Kidney (tissue), 14 donors: Measurements from ENCODE around the gene ZNF385C. TPM values are rescaled to one million over a fixed set of nuclear protein-coding genes. Genes with fewer than 3 reads are reported as not detected.

Experiments used
- DNase-seq, 5 donors: peaks; one replicate each; pipeline ENCODE4 v3.0.0-alpha.2; 2013 to 2020
- FAIRE-seq: peaks from 2 replicates; lab custom pipeline; 2012; peaks lifted over from hg19 to GRCh38; lab: Jason Lieb, UNC
- H3K27ac ChIP-seq, 2 donors: one replicate each; pipeline ENCODE4 v1.7.0; 2013; ENCODE audit warnings: low read depth in 2 of 2, low read length in 2 of 2, inconsistent platforms in 1 of 2
- H3K27me3 ChIP-seq: one replicate; pipeline ENCODE4 v1.7.1; 2013; ENCODE audit warnings: low read length, inconsistent platforms; ENCODE audit not compliant: control insufficient read depth, insufficient read depth
- H3K36me3 ChIP-seq, 3 donors: one replicate each; pipeline versions ENCODE4 v1.7.0 to v1.7.1; 2013; ENCODE audit warnings: low read length in 3 of 3, control low read depth in 1 of 3, inconsistent platforms in 1 of 3; ENCODE audit not compliant: insufficient read depth in 3 of 3, control insufficient read depth in 2 of 3
- H3K4me1 ChIP-seq, 3 donors: one replicate each; pipeline versions ENCODE4 v1.7.0 to v1.7.1; 2013; ENCODE audit warnings: low read length in 3 of 3, inconsistent platforms in 1 of 3, low read depth in 1 of 3; ENCODE audit not compliant: control insufficient read depth in 2 of 3, insufficient read depth in 2 of 3
- H3K4me3 ChIP-seq, 3 donors: one replicate each; pipeline versions ENCODE4 v1.7.0 to v1.8.1; 2013; ENCODE audit warnings: low read length in 3 of 3, control low read depth in 1 of 3, inconsistent platforms in 1 of 3
- H3K9ac ChIP-seq, 3 donors: one replicate each; pipeline versions ENCODE4 v1.7.0 to v1.7.1; 2013; ENCODE audit warnings: low read length in 3 of 3, control low read depth in 1 of 3, inconsistent platforms in 1 of 3
- H3K9me3 ChIP-seq, 3 donors: one replicate each; pipeline versions ENCODE4 v1.7.0 to v1.7.1; 2013; ENCODE audit warnings: low read length in 3 of 3, control low read depth in 1 of 3, inconsistent platforms in 1 of 3; ENCODE audit not compliant: control insufficient read depth in 2 of 3, insufficient read depth in 1 of 3
- intact Hi-C: fragments of 100-400 bp; cut with DNase I; formaldehyde crosslinking; loops from one replicate; pipeline ENCODE4 v1.11.1; 2022
- polyA plus RNA-seq: library from polyadenylated mRNA; stranded (reverse); fragments of 350-450 nt; fragmentation: Illumina TruSeq; extraction: RNeasy Lipid Tissue Mini Kit (QIAGEN cat#74804); gene quantifications from one replicate; pipeline ENCODE4 v1.2.3, GENCODE V29; 2014; ENCODE audit warnings: low read depth, low replicate concordance; ENCODE audit not compliant: insufficient read depth
- total RNA-seq: library from RNA; stranded (reverse); fragmentation: NEBNext Ultra II Directional; extraction: Animal tissue kit (Norgen Biotek cat#: 25700); gene quantifications from one replicate; pipeline ENCODE4 v1.2.1, GENCODE V29; 2021
- TF ChIP-seq, protein P1 (sequence below): IDR thresholded peaks from 3 replicates; pipeline ENCODE4 v1.5.1; 2012; ENCODE audit warnings: mild to moderate bottlenecking, moderate library complexity, borderline replicate concordance; ENCODE audit not compliant: insufficient read depth; ENCODE audit errors: extremely low read depth
- donor health status: control.
- donor health status: control.
- donor health status: control.
- donor health status: control.
- donor health status: control.
- donor health status: DM: yes; HTN: yes; CAD: no.
- donor health status: Normal renal cell carcinoma (clear cell type).

Gene ZNF385C
- total and polyA plus RNA-seq, 2 donors from 2014 or later, result 1.1 to 1.2 TPM

DNA sequence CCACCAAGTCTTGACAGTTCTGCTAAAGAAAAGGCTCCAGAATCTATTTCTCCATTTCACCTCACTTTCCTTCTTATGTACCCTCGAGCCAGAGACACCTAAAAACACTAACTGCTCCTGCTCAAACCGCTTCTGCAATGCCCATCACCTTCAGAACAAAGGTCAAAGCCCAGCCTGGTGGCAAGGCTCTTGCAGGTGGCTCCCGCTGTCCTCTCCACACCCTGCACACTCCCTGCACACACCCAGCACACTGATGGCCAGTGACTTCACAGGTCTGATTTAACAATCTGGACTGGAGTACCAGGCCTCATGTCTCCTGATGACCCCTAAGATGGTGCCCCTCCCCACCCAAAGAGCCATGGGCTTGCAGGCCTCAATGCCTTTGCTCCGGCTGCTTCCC is 38.0 kb downstream of the ZNF385C start:
- no peak overlapping the region for H3K4me3 ChIP-seq
- no peaks in the 10 kb centered on the region for H3K27me3 ChIP-seq
- H3K9ac ChIP-seq, result no peak overlapping the region
- DNase-seq (no peak), FAIRE-seq (no peak)
- intact Hi-C loops, result no loop called here
- H3K36me3 ChIP-seq, result no peaks in the 10 kb centered on the region
- H3K4me1 ChIP-seq, result no peaks in the 10 kb centered on the region
- TF ChIP-seq, protein P1, sequence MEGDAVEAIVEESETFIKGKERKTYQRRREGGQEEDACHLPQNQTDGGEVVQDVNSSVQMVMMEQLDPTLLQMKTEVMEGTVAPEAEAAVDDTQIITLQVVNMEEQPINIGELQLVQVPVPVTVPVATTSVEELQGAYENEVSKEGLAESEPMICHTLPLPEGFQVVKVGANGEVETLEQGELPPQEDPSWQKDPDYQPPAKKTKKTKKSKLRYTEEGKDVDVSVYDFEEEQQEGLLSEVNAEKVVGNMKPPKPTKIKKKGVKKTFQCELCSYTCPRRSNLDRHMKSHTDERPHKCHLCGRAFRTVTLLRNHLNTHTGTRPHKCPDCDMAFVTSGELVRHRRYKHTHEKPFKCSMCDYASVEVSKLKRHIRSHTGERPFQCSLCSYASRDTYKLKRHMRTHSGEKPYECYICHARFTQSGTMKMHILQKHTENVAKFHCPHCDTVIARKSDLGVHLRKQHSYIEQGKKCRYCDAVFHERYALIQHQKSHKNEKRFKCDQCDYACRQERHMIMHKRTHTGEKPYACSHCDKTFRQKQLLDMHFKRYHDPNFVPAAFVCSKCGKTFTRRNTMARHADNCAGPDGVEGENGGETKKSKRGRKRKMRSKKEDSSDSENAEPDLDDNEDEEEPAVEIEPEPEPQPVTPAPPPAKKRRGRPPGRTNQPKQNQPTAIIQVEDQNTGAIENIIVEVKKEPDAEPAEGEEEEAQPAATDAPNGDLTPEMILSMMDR, result no peak
- no peak overlapping the region for H3K27ac ChIP-seq
- no peaks in the 10 kb centered on the region for H3K9me3 ChIP-seq

DNA sequence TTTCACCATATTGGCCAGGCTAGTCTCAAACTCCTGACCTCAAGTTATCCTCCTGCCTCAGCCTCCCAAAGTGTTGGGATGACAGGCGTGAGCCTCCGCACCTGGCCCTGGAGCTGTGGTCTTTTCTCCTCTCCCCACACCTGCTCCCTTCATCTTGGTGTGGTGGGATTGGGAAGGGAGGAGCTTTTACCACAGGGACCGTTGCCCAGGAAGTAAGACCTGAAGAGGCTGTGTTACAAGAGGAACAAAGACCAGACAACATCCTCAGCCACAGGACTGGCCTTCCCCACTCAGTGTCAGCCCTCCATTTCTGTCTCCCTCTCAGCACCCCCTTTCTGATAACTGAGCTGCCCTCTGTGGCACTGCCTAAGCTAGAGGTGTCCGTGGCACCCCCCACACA is 38.5 kb downstream of the ZNF385C start:
- TF ChIP-seq, protein P1, result no peak
- FAIRE-seq, result no peak
- Histone ChIP-seq H3K36me3 (no peaks in the 10 kb centered on the region), H3K9ac (no peak overlapping the region), H3K27me3 (no peaks in the 10 kb centered on the region), H3K27ac (no peak overlapping the region), H3K9me3 (no peaks in the 10 kb centered on the region), H3K4me3 (no peak overlapping the region), H3K4me1 (no peaks in the 10 kb centered on the region)
- no peak for DNase-seq
- intact Hi-C loops, result no loop called here

DNA sequence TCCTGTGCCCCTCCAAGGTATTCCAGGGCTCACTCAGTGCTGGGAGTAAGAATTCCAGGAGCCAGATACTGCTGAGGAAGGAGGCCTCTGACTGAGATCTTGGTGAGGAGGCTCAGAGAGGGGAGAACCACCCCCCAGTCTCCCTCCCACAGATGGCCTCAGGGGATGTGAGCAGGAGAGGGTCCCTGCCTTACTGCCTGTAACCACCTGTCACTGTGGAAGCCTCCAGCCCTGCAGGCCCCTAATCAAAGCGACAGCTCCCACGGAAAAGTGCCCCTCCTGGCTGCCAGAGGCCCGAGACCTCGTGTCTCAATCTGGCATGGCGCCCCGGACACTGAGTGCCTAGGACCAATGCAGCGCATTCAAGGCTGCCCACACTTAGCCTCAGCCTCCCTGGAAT is 40.2 kb downstream of the ZNF385C start:
- no peaks in the 10 kb centered on the region for H3K4me1 ChIP-seq
- H3K4me3 ChIP-seq, result no peak overlapping the region
- TF ChIP-seq, protein P1, result no peak
- H3K27ac ChIP-seq, result no peak overlapping the region
- H3K27me3 ChIP-seq, result no peaks in the 10 kb centered on the region
- DNase-seq (no peak), FAIRE-seq (no peak)
- H3K9ac ChIP-seq, result no peak overlapping the region
- intact Hi-C loops, result no loop called here
- H3K36me3 ChIP-seq, result no peaks in the 10 kb centered on the region
- H3K9me3 ChIP-seq, result no peaks in the 10 kb centered on the region

DNA sequence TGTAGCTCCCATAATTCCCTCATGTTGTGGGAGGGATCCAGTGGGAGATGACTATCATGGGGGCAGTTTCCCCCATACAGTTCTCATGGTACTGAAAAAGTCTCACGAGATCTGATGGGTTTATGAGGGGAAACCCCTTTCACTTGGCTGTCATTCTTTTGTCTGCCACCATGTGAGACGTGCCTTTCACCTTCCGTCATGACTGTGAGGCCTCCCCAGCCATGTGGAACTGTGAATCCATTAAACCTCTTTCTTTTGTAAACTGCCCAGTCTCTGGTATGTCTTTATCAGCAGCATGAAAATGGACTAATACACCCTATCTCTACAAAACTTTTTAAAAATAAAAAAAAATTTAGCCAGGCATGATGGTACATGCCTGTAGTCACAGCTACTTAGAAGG is 41.6 kb downstream of the ZNF385C start:
- no peak for FAIRE-seq

More for the DNA sequence above, 41.6 kb downstream of the ZNF385C start:
- DNase-seq, result no peak
- Histone ChIP-seq H3K27ac (no peak overlapping the region), H3K9me3 (no peaks in the 10 kb centered on the region), H3K4me1 (no peaks in the 10 kb centered on the region), H3K9ac (no peak overlapping the region), H3K4me3 (no peak overlapping the region), H3K36me3 (no peaks in the 10 kb centered on the region), H3K27me3 (no peaks in the 10 kb centered on the region)
- intact Hi-C loops, result no loop called here
- TF ChIP-seq, protein P1, result no peak
